ENCODE measurements around the gene ZNF263.
A peak's percentile ranks its signal among the peaks of the same experiment; 100 is the strongest.

ZNF263 gene

DNA sequence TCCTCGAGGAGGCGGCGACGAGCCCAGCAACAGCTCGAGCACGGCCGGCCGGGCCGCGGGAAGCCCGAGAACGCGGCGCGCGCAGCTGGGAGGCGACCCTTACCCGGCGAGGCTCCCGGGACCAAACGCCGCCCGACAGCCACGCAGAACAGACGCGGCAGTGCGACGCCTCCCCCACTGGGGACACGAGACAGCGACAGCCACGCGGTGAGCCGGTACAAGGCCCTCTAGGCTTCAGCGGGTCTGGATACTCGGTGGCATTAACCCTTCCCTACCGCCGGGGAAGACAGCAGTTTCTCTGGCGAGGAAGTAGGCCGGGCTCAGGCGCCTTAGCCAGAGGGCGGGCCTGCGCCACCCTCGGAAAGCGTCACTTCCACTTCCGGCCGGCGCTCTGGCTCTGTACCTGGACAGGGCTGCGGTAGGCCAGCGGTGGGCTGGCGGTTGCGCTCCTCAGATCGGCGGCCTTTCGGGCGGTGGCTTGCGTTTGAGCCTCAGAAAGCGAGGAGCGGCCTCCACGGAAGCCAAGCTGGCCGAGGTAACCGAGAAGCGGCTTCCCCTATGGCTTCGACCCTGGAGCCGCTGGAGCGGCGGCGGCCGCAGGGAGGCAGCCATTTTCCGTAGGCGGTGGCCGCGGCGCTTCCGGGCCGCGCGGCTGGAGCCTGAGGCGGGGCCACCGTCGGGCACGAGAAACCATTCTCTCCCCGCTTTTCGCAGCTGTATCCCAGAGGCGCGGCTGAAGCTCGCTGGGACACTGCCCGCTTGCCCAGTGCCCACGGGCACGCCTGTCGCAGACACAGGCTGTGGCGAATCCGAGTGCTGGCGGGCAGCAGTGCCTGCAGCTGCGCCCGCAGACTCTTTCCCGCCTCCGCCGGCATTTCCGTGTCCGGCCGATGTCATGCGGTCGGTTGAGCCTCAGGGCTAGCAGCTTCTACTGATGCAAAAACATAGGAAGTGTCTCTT lies 22.1 kb downstream of the ZNF263 start, which contains the start of the genes TIGD7 and ZNF75A:
Gene TIGD7 (minus strand): TSS at position 322 of the 960 bp plus-strand sequence. CDS start 4,816 bp downstream, outside the sequence.
Gene ZNF75A (plus strand): TSS at position 389 of the 960 bp plus-strand sequence. CDS start 2,932 bp downstream, outside the sequence.
- H3K27ac ChIP-seq = peak within 1 kb of the TSS; percentile 84

DNA sequence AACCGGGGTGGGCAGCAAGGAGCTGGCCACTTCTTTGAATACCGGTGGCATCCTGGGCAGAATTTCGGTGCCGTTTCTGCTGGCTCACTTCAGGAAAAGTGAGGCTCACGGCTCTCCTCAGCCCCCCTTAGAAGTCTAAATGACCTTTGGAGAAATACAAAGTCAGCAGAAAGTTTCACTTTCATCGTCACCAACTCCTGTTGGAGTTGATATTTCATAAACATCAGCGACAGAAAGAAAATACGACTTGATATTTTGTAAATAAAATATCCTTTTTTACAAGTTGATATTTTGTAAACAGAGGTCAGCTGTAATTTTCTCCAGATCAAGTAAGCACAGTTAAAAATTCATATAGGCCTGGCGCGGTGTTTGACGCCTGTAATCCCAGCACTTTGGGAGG lies 22.8 kb downstream of the ZNF263 start:
- H3K27ac ChIP-seq = peak overlapping the region; percentile 84

More for the DNA sequence above, 22.1 kb downstream of the ZNF263 start, which contains the start of the genes TIGD7 and ZNF75A:
- TF ChIP-seq, protein P1, sequence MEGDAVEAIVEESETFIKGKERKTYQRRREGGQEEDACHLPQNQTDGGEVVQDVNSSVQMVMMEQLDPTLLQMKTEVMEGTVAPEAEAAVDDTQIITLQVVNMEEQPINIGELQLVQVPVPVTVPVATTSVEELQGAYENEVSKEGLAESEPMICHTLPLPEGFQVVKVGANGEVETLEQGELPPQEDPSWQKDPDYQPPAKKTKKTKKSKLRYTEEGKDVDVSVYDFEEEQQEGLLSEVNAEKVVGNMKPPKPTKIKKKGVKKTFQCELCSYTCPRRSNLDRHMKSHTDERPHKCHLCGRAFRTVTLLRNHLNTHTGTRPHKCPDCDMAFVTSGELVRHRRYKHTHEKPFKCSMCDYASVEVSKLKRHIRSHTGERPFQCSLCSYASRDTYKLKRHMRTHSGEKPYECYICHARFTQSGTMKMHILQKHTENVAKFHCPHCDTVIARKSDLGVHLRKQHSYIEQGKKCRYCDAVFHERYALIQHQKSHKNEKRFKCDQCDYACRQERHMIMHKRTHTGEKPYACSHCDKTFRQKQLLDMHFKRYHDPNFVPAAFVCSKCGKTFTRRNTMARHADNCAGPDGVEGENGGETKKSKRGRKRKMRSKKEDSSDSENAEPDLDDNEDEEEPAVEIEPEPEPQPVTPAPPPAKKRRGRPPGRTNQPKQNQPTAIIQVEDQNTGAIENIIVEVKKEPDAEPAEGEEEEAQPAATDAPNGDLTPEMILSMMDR (conservative IDR thresholded peaks at IDR 0.05) = peak; percentile 15
- peak; percentile 81 for TF ChIP-seq ZFX (IDR thresholded peaks at IDR 0.05)

DNA sequence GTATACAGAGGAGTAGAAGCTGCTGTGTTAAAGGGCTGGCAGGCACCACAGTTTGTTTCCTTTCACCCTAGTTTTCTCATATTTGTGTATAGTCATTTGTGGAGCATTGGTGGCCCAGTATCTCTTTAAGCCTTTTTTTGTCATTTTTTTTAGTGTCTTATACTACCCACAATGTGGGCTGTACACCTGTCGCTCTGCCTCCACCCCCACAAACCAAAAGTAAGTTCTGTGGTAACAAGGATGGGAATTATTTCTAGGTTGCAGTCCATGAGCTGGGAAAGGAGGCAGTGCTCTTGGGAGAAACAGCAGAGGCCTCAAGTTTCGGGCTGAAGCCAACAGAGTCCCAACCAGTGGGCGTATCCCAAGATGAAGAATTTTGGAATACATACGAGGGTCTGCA lies 28.2 kb downstream of the ZNF263 start:
- H3K27ac ChIP-seq = no peak overlapping the region
- no peak for TF ChIP-seq ZFX (IDR thresholded peaks at IDR 0.05)

More for the DNA sequence above, 22.8 kb downstream of the ZNF263 start:
- no peak for TF ChIP-seq ZFX (IDR thresholded peaks at IDR 0.05)
- TF ChIP-seq, protein P1 (conservative IDR thresholded peaks at IDR 0.05) = no peak

DNA sequence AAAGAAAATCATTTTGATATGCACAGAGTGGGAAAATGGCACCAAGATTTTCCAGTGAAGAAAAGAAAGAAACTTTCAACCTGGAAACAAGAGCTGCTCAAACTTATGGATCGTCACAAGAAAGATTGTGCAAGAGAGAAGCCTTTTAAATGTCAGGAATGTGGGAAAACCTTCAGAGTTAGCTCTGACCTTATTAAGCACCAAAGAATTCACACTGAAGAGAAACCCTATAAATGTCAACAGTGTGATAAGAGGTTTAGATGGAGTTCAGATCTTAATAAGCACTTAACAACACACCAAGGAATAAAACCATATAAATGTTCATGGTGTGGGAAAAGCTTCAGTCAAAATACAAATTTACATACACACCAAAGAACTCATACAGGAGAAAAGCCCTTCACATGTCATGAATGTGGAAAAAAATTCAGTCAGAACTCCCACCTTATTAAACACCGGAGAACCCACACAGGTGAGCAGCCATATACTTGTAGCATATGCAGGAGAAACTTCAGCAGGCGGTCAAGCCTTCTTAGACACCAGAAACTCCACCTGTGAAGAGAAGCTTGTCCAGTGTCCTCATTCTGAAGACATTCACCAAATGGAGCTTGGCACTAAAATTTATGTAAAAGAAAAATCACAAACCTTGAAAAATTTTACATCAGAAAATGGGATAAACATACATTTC lies 34.2 kb downstream of the ZNF263 start:
- TF ChIP-seq, protein P1 (conservative IDR thresholded peaks at IDR 0.05) = no peak
- TF ChIP-seq ZFX (IDR thresholded peaks at IDR 0.05) = no peak
- H3K27ac ChIP-seq = no peak overlapping the region

DNA sequence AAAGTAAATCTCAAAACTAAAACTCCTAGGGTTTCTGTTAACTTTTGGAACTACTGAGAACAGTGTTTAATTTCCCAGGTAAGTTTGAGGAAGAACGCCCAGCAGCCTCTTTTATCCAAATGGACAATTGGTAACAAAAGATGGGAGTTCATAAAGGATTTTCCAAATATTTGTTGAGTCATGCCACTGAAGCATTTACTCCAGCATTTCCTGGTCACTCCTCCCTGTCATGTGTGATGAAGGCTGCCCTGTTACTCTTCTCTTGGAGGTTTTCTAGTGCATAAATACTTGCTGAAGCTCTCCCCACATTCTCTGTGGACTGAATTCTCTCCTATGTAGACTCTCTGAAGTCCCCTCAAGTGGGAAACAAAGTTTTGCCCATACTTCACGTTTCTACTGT lies 38.5 kb downstream of the ZNF263 start:
- TF ChIP-seq ZFX (IDR thresholded peaks at IDR 0.05) = no peak
- TF ChIP-seq, protein P1 (conservative IDR thresholded peaks at IDR 0.05) = no peak
- no peak overlapping the region for H3K27ac ChIP-seq

DNA sequence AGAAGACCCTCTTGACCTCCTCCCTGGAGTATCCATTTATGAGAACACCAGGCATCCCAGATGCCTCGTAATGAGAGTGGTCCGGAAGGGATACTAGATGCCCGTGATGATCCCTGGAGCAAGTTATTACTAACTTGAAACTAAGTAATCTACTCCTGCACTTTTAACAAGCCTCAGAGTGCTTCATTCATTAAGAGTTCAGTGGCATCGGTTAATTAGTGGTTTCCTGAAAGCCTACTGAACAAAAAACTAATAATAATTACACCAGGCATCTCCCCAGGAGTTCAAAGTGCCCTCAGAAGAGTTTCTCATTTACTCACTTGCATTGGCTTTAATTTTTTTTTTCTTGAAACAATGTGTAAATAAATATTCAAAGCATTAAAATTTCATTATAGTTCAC lies 44.2 kb downstream of the ZNF263 start:
- no peak overlapping the region for H3K27ac ChIP-seq
- TF ChIP-seq ZFX (IDR thresholded peaks at IDR 0.05) = no peak
- TF ChIP-seq, protein P1 (conservative IDR thresholded peaks at IDR 0.05) = no peak

DNA sequence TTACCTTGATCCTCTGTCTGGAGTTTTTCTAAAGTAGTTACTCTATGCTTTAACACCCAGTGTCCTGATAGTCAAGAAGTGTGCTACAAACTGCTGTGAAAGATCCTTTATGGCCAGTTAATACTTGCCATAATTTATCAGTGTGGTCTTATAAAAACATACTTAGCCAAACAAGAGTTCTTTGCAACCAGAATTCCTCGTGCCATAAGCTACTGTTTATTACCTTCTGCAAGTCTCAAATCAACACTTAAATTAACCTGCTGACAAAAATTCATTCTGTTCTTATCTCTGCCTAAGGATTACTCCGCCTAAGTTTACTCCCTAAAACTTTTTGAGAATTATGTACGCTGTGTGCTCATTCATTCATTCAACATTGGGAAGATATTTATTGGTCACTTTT lies 44.8 kb downstream of the ZNF263 start:
- TF ChIP-seq, protein P1 (conservative IDR thresholded peaks at IDR 0.05) = no peak
- no peak overlapping the region for H3K27ac ChIP-seq

Data from C4-2B (cell line).